ENCODE measurements around the gene SURF4. TPM values are rescaled to one million over a fixed set of nuclear protein-coding genes. Genes with fewer than 3 reads are reported as not detected.

SURF4 gene
- total RNA-seq, 1 experiment from 2014 or later, result 171 TPM

DNA sequence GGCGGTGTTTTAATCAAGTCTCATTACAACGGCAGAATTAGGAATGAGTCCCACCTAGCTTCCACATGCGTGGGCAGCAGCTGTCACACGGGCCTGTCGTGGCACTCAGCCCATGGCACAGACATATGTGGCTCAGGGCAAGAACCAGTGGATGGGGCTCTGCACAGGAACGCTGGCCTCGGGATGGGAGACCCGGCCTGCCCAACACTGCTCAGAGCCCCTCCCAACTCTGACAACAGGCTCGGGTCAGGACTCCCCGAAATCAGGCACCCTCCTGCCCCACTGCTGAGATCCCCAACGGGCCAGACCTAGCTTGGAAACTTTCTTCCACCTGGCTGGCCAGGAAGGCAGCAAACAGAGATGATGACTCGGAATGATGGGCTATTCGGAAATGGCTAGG, 34.9 kb downstream of the SURF4 start:
- no peaks in the 10 kb centered on the region for H3K27me3 Mint-ChIP-seq (ENCODE audit: low read depth)
- H3K4me3 Mint-ChIP-seq, result no peak overlapping the region
- DNase-seq (ENCODE audit: low spot score), result no peak
- H3K4me1 Mint-ChIP-seq, result peaks cover 10% of the 10 kb centered on the region
- ChIA-PET POLR2A (no interaction called here), CTCF (interaction anchor here (1.5 to 3.5 kb wide), 4 partner anchors 11 to 154 kb away, joined by 6 to 74 read pairs (median 39); partner anchors contain the start of genes SURF1 and SURF2)
- no peaks in the 10 kb centered on the region for H3K9me3 Mint-ChIP-seq
- no peak for ATAC-seq
- peaks cover 57% of the 10 kb centered on the region for H3K36me3 Mint-ChIP-seq
- TF ChIP-seq, protein P1, sequence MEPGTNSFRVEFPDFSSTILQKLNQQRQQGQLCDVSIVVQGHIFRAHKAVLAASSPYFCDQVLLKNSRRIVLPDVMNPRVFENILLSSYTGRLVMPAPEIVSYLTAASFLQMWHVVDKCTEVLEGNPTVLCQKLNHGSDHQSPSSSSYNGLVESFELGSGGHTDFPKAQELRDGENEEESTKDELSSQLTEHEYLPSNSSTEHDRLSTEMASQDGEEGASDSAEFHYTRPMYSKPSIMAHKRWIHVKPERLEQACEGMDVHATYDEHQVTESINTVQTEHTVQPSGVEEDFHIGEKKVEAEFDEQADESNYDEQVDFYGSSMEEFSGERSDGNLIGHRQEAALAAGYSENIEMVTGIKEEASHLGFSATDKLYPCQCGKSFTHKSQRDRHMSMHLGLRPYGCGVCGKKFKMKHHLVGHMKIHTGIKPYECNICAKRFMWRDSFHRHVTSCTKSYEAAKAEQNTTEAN (CRISPR knock-in tag; IDR thresholded peaks at IDR 0.05), result no peak
- TF ChIP-seq ZBTB21 (CRISPR knock-in tag; IDR thresholded peaks at IDR 0.05; ENCODE audit: borderline replicate concordance), result no peak
- TF ChIP-seq ZNF121 (CRISPR knock-in tag; IDR thresholded peaks at IDR 0.05), result no peak
- TF ChIP-seq, protein P2, sequence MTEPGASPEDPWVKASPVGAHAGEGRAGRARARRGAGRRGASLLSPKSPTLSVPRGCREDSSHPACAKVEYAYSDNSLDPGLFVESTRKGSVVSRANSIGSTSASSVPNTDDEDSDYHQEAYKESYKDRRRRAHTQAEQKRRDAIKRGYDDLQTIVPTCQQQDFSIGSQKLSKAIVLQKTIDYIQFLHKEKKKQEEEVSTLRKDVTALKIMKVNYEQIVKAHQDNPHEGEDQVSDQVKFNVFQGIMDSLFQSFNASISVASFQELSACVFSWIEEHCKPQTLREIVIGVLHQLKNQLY (CRISPR knock-in tag; IDR thresholded peaks at IDR 0.05), result no peak
- no peak for TF ChIP-seq ATF1 (CRISPR knock-in tag; IDR thresholded peaks at IDR 0.05)
- TF ChIP-seq, protein P3, sequence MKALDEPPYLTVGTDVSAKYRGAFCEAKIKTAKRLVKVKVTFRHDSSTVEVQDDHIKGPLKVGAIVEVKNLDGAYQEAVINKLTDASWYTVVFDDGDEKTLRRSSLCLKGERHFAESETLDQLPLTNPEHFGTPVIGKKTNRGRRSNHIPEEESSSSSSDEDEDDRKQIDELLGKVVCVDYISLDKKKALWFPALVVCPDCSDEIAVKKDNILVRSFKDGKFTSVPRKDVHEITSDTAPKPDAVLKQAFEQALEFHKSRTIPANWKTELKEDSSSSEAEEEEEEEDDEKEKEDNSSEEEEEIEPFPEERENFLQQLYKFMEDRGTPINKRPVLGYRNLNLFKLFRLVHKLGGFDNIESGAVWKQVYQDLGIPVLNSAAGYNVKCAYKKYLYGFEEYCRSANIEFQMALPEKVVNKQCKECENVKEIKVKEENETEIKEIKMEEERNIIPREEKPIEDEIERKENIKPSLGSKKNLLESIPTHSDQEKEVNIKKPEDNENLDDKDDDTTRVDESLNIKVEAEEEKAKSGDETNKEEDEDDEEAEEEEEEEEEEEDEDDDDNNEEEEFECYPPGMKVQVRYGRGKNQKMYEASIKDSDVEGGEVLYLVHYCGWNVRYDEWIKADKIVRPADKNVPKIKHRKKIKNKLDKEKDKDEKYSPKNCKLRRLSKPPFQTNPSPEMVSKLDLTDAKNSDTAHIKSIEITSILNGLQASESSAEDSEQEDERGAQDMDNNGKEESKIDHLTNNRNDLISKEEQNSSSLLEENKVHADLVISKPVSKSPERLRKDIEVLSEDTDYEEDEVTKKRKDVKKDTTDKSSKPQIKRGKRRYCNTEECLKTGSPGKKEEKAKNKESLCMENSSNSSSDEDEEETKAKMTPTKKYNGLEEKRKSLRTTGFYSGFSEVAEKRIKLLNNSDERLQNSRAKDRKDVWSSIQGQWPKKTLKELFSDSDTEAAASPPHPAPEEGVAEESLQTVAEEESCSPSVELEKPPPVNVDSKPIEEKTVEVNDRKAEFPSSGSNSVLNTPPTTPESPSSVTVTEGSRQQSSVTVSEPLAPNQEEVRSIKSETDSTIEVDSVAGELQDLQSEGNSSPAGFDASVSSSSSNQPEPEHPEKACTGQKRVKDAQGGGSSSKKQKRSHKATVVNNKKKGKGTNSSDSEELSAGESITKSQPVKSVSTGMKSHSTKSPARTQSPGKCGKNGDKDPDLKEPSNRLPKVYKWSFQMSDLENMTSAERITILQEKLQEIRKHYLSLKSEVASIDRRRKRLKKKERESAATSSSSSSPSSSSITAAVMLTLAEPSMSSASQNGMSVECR (CRISPR knock-in tag; IDR thresholded peaks at IDR 0.05; ENCODE audit: borderline replicate concordance), result no peak
- TF ChIP-seq, protein P4, sequence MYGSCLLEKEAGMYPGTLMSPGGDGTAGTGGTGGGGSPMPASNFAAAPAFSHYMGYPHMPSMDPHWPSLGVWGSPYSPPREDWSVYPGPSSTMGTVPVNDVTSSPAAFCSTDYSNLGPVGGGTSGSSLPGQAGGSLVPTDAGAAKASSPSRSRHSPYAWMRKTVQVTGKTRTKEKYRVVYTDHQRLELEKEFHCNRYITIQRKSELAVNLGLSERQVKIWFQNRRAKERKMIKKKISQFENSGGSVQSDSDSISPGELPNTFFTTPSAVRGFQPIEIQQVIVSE (CRISPR knock-in tag; IDR thresholded peaks at IDR 0.05; ENCODE audit: borderline replicate concordance), result no peak
- TF ChIP-seq RORB (CRISPR knock-in tag; IDR thresholded peaks at IDR 0.05), result no peak
- no peak for TF ChIP-seq OVOL2 (CRISPR knock-in tag; IDR thresholded peaks at IDR 0.05; ENCODE audit: borderline replicate concordance)
- no peak for TF ChIP-seq NFYB (CRISPR knock-in tag; conservative IDR thresholded peaks at IDR 0.05; ENCODE audit: low read depth)
- no peak for TF ChIP-seq KAT7 (CRISPR knock-in tag; IDR thresholded peaks at IDR 0.05; ENCODE audit: borderline replicate concordance)
- no peak for TF ChIP-seq RELA (CRISPR knock-in tag; IDR thresholded peaks at IDR 0.05; ENCODE audit: borderline replicate concordance)
- no peak for TF ChIP-seq SMAD4 (CRISPR knock-in tag; IDR thresholded peaks at IDR 0.05)
- TF ChIP-seq, protein P5, sequence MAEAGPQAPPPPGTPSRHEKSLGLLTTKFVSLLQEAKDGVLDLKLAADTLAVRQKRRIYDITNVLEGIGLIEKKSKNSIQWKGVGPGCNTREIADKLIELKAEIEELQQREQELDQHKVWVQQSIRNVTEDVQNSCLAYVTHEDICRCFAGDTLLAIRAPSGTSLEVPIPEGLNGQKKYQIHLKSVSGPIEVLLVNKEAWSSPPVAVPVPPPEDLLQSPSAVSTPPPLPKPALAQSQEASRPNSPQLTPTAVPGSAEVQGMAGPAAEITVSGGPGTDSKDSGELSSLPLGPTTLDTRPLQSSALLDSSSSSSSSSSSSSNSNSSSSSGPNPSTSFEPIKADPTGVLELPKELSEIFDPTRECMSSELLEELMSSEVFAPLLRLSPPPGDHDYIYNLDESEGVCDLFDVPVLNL (CRISPR knock-in tag; IDR thresholded peaks at IDR 0.05; ENCODE audit: borderline replicate concordance, low read depth), result no peak
- no peak for TF ChIP-seq ZNF416 (CRISPR knock-in tag; IDR thresholded peaks at IDR 0.05)
- no peak for TF ChIP-seq FOXP1 (CRISPR knock-in tag; IDR thresholded peaks at IDR 0.05; ENCODE audit: borderline replicate concordance)
- TF ChIP-seq, protein P6, sequence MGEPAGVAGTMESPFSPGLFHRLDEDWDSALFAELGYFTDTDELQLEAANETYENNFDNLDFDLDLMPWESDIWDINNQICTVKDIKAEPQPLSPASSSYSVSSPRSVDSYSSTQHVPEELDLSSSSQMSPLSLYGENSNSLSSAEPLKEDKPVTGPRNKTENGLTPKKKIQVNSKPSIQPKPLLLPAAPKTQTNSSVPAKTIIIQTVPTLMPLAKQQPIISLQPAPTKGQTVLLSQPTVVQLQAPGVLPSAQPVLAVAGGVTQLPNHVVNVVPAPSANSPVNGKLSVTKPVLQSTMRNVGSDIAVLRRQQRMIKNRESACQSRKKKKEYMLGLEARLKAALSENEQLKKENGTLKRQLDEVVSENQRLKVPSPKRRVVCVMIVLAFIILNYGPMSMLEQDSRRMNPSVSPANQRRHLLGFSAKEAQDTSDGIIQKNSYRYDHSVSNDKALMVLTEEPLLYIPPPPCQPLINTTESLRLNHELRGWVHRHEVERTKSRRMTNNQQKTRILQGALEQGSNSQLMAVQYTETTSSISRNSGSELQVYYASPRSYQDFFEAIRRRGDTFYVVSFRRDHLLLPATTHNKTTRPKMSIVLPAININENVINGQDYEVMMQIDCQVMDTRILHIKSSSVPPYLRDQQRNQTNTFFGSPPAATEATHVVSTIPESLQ (CRISPR knock-in tag; IDR thresholded peaks at IDR 0.05), result no peak
- TF ChIP-seq, protein P7, sequence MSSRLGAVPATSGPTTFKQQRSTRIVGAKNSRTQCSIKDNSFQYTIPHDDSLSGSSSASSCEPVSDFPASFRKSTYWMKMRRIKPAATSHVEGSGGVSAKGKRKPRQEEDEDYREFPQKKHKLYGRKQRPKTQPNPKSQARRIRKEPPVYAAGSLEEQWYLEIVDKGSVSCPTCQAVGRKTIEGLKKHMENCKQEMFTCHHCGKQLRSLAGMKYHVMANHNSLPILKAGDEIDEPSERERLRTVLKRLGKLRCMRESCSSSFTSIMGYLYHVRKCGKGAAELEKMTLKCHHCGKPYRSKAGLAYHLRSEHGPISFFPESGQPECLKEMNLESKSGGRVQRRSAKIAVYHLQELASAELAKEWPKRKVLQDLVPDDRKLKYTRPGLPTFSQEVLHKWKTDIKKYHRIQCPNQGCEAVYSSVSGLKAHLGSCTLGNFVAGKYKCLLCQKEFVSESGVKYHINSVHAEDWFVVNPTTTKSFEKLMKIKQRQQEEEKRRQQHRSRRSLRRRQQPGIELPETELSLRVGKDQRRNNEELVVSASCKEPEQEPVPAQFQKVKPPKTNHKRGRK (CRISPR knock-in tag; IDR thresholded peaks at IDR 0.05; ENCODE audit: borderline replicate concordance), result no peak
- no peak overlapping the region; the same call in 1 of the 2 replicates for H3K27ac Mint-ChIP-seq
